GM21786 (cell line): ENCODE results near the gene FGD4.
"Not testable (repeated sequence)": the region's sequence is repeated elsewhere in the genome, so short reads cannot be mapped to it uniquely, and the experiment has no call there.

Source experiments
- ATAC-seq: cut with Tn5 transposase; IDR thresholded peaks from one replicate; pipeline ENCODE4 v1.9.1; 2021; ENCODE audit not compliant: unreplicated experiment

The FGD4 gene

GRCh38 chr12:32516230-32516629 lies 116.9 kb downstream of the FGD4 start:
- ATAC-seq, result no peak

- no peak for ATAC-seq
Observed at GRCh38 chr12:32517966-32518365, 118.6 kb downstream of the FGD4 start.

GRCh38 chr12:32519047-32519446 lies 119.7 kb downstream of the FGD4 start:
- ATAC-seq, result no peak

- peak; percentile 83 for ATAC-seq
Observed at GRCh38 chr12:32522331-32523221, 123.2 kb downstream of the FGD4 start.

GRCh38 chr12:32525802-32526201 lies 126.4 kb downstream of the FGD4 start:
- ATAC-seq, result not testable (repeated sequence)

GRCh38 chr12:32526343-32526742 lies 127.0 kb downstream of the FGD4 start:
- ATAC-seq, result not testable (repeated sequence)

GRCh38 chr12:32532422-32532821 lies 133.1 kb downstream of the FGD4 start:
- no peak for ATAC-seq

- ATAC-seq, result no peak
Observed at GRCh38 chr12:32532951-32533350, 133.6 kb downstream of the FGD4 start.

- not testable (repeated sequence) for ATAC-seq
Observed at GRCh38 chr12:32533506-32533905, 134.1 kb downstream of the FGD4 start.

- peak; percentile 70 for ATAC-seq
Observed at GRCh38 chr12:32533971-32534590, 134.7 kb downstream of the FGD4 start.

DNA sequence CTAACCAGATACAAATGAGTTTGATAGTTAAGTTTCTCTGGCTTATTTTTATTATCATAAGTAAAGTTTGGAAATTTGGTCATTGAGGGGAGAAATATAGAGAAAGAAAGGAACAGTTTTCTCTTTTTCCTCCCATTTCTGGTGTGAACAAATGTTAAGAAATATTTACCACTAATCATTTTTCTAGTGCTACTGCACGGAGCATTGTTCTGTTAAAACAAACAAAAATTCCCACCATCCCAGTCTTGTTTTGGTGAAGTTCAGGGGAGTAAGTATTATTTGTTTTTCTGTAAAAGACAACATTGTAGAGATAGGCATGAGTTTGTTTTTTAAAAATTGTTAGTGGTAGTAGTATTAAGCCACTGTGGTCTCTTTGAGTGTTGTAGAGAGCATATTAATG lies 135.3 kb downstream of the FGD4 start:
- no peak for ATAC-seq

GRCh38 chr12:32535288-32535999 lies 136.1 kb downstream of the FGD4 start:
- ATAC-seq, result peak; percentile 57

DNA sequence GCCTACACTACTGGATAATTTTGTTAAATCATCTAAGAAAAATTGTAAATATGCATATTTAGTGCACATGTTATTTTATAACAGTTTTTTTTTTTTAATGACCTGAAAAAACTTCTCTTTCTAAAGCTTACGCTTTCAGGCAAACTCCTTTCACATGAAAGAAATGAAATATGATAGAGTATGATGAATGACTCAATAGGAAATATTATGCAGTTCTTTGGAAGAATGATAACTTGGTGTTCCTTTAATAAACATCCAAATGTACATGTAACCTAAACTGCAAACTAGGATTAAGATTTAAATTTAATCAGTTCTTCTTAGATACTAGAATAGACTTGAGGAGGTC lies 136.6 kb downstream of the FGD4 start:
- no peak for ATAC-seq

DNA sequence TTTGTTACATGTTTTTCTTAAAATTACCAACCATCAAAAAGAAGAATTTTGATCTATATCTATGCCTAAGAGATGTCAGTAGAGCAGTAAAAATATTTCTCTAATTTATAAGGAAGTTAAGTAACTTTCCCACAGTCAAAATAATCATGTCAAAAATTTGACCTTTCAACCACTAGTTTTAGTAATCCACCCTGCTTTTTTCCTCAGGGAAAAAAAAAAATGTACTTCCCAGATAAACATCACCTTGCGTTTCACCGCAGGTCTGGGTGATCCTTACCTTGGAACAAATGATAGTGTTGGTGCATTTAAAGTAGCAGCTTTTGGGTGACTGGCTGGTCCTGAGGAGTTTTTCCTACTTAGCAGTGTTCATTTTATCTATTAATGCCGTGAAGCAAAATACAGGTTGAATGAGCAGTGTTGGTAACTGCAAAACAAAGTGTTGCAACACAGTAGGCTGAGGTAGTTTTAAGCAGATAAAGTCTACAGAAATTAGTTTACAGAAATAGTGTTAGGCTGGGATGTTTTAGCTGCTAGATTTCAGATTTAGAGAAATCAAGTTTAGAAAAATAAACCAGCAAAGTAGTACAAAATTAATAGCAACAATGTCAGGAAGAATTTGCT lies 142.5 kb downstream of the FGD4 start:
- ATAC-seq, result no peak

GRCh38 chr12:32542428-32543229 lies 143.3 kb downstream of the FGD4 start:
- ATAC-seq, result no peak

DNA sequence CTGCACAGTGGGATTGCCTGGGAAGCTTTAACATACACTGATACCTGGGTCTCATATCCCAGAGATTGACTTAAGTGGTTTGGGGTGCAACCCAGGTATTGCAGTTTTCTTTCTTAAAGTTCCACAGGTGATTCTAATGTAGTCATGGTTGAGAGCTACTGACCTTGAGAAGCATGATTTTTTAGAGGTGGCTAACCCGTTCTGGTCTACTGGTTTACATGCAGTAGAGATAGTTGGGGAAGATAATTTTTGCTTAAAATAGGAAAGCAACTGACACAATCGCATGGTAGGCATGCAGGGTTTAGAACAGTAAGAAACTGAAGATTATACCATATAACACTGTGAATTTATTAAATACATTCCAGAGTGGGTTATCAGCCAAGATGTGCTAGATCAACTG lies 145.5 kb downstream of the FGD4 start:
- ATAC-seq, result no peak

DNA sequence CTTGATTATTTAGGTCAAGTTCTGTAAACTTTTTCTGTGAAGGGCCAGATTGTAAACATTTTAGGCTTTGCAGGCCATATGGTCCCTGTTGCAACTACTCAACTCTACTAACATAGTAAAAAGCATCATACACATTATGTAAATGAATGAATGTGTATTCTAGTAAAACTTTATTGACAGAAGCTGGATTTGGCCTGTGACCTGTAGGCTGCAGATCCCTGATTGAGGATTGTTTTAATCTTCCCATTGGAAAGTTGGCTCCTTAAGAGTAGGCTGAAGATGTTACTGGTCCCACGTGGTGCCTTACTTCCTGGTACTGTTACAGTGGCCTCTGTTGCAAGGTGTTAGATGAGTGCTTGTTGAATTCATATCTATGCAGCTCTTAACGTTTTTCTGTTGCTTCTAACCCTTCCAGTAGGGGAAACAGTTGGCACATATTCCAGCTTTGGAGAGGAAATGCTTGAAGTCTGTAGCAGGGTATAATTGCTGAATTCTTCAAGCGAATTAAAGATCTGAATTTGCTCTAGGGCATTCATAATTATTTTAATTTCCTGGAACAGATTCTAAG lies 146.1 kb downstream of the FGD4 start:
- ATAC-seq, result no peak

DNA sequence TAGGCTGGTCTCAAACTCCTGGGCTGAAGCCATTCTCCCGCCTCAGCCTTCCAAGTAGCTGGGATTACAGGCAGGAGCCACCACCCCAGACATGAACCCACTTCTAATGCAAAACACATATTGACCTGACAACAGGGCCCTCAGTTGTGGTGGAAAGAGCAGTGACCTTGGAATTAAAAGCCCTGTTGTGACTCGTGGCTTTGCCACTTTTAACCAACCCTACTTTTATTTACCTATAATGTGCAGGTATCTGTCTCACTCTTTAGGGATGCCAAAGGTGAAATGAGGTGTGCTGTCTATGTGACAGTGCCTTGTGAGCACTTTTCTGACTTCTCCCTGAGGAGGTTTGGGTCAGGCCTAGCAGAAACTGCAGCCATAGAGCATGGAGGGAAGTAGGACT lies 146.9 kb downstream of the FGD4 start:
- ATAC-seq, result no peak

DNA sequence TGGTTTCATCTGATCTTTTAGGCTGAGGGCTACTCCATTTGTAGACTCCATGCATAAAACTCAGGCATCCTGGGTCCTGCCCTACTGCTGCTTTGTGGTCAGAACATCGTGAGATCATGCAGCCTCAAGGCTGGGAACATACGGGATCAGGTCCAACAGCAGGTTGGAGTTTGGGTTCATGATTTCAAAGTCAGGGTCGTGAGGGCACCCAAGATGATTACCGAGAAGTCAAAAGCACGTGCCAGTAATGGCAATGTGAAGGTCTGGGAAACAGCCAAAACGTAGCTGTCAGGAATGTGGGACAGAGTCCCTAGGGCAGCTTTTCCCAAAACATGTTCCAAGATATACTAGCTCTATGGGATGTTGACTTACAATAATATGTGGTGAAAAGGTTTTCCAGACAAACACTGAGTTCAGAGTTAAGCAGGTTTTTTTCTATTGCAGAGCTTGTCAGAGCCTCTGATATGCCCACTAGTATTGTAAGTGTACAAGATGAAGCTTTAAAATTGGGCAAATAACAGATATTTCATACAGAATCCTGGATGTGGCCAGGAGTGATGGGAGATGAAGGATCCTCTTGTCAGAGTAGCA lies 149.4 kb downstream of the FGD4 start:
- no peak for ATAC-seq

- ATAC-seq, result peak; percentile 51
Observed at GRCh38 chr12:32549675-32550079, 150.3 kb downstream of the FGD4 start.
